ENCODE measurements around the gene TMEM95.

GRCh38 chr17:7391307-7391706 is 36.4 kb downstream of the TMEM95 start:
- TF ChIP-seq CTCF (IDR thresholded peaks at IDR 0.05; ENCODE audit: low read depth, low read length): no peak
- no peak for TF ChIP-seq EZH2phosphoT487 (IDR thresholded peaks at IDR 0.05; ENCODE audit: low read depth)

Measured in OCI-LY3 (cell line).